Posterior vena cava (tissue), 2 donors: ENCODE measurements around the gene FZD10. TPM values are rescaled to one million over a fixed set of nuclear protein-coding genes. Genes with fewer than 3 reads are reported as not detected.

Experiments
- DNase-seq: peaks from one replicate; pipeline ENCODE4 v3.0.0-alpha.2; 2020; ENCODE audit warnings: low spot score
- intact Hi-C, 2 donors: fragments of 100-400 bp; cut with DNase I; formaldehyde crosslinking; loops; one replicate each; pipeline versions ENCODE4 v1.14.1 to v1.14.2; 2022 to 2023
- total RNA-seq, 2 donors: library from RNA; stranded (reverse); fragmentation: NEBNext Ultra II Directional; extraction: Animal tissue kit (Norgen Biotek cat#: 25700); gene quantifications; one replicate each; pipeline ENCODE4 v1.2.1, GENCODE V29; 2021
- donor health status: DM: yes; HTN: yes; CAD: no.
- donor health status: DM: yes; HTN: yes; CAD: no.

FZD10 gene
- total RNA-seq, 2 donors from 2014 or later: 0.51 to 1.1 TPM

- intact Hi-C loops: no loop called here
- DNase-seq: no peak
Measured at GRCh38 chr12:130196827-130197226, 34.6 kb downstream of the FZD10 start.

GRCh38 chr12:130198026-130198662, 35.9 kb downstream of the FZD10 start:
- intact Hi-C loops: no loop called here
- no peak for DNase-seq

GRCh38 chr12:130198663-130199060, 36.4 kb downstream of the FZD10 start:
- intact Hi-C loops: no loop called here
- no peak for DNase-seq

GRCh38 chr12:130199581-130200390, 37.5 kb downstream of the FZD10 start:
- intact Hi-C loops: no loop called here
- DNase-seq: no peak

GRCh38 chr12:130200445-130200844, 38.2 kb downstream of the FZD10 start:
- DNase-seq: no peak
- intact Hi-C loops: no loop called here

- intact Hi-C loops: no loop called here
- DNase-seq: no peak
Measured at GRCh38 chr12:130201037-130201436, 38.8 kb downstream of the FZD10 start.

- intact Hi-C loops: no loop called here
- no peak for DNase-seq
Measured at GRCh38 chr12:130202201-130202600, 39.9 kb downstream of the FZD10 start.

- DNase-seq: no peak
- intact Hi-C loops: no loop called here
Measured at GRCh38 chr12:130203151-130203550, 40.9 kb downstream of the FZD10 start.

GRCh38 chr12:130204541-130204953, 42.3 kb downstream of the FZD10 start:
- intact Hi-C loops: no loop called here

GRCh38 chr12:130205495-130205894, 43.2 kb downstream of the FZD10 start:
- intact Hi-C loops: no loop called here

More at GRCh38 chr12:130204541-130204953, 42.3 kb downstream of the FZD10 start:
- DNase-seq: no peak

GRCh38 chr12:130212384-130212989, 50.2 kb downstream of the FZD10 start:
- no peak for DNase-seq
- intact Hi-C loops: no loop called here

More at GRCh38 chr12:130205495-130205894, 43.2 kb downstream of the FZD10 start:
- DNase-seq: no peak

- intact Hi-C loops: no loop called here
- DNase-seq: no peak
Measured at GRCh38 chr12:130213249-130213648, 51.0 kb downstream of the FZD10 start.

- intact Hi-C loops: no loop called here
- DNase-seq: no peak
Measured at GRCh38 chr12:130214686-130215395, 52.6 kb downstream of the FZD10 start.

Other genes starting within 250 kb of the FZD10 start
- not detected for gene PIWIL1, start 175.4 kb downstream of the FZD10 start, total RNA-seq